Activated CD4-positive, alpha-beta T cell treated with anti-CD3 and anti-CD28 coated beads, Interleukin-2, amount 10 ng/mL, durations not matched to agents 7 days and 5 days (primary cell): Measurements from ENCODE around the gene SULT1A4. TPM values are rescaled to one million over a fixed set of nuclear protein-coding genes. Genes with fewer than 3 reads are reported as not detected.
"Not testable (repeated sequence)": the region's sequence is repeated elsewhere in the genome, so short reads cannot be mapped to it uniquely, and the experiment has no call there.

Experiments used
- CTCF ChIA-PET: fragments of 350-600 bp; sonication (Branson Sonifier 250); formaldehyde crosslinking; loops from one replicate; lab custom pipeline; 2021; ENCODE audit warnings: antibody characterized with exemption; lab: Charles Lee
- POLR2A ChIA-PET: fragments of 350-600 bp; sonication (Branson Sonifier 250); formaldehyde crosslinking; loops from one replicate; lab custom pipeline; 2021; ENCODE audit warnings: antibody characterized with exemption; lab: Charles Lee
- DNase-seq: peaks from one replicate; pipeline ENCODE4 v3.0.0-alpha.2; 2020
- H3K27ac Mint-ChIP-seq: one replicate; pipeline ENCODE4 v1.8.0; 2021; ENCODE audit warnings: mild to moderate bottlenecking, moderate library complexity, mixed read lengths
- H3K27me3 Mint-ChIP-seq: one replicate; pipeline ENCODE4 v1.8.0; 2021; ENCODE audit warnings: mixed read lengths
- H3K36me3 Mint-ChIP-seq: one replicate; pipeline ENCODE4 v1.8.0; 2021; ENCODE audit warnings: low read depth, mixed read lengths
- H3K4me1 Mint-ChIP-seq: one replicate; pipeline ENCODE4 v1.8.0; 2021; ENCODE audit warnings: mixed read lengths
- H3K4me3 Mint-ChIP-seq: one replicate; pipeline ENCODE4 v1.8.0; 2021; ENCODE audit warnings: mild to moderate bottlenecking, moderate library complexity, mixed read lengths
- H3K9me3 Mint-ChIP-seq: one replicate; pipeline ENCODE4 v1.8.0; 2021; ENCODE audit warnings: mixed read lengths
- total RNA-seq, 2 experiments: library from RNA; stranded (reverse); gene quantifications; one replicate each; pipeline ENCODE4 v1.2.3, GENCODE V29; 2021

The SULT1A4 gene
- 1 to 10 TPM; 2.2 to 2.9 TPM for total RNA-seq

GRCh38 chr16:29459706-29460646 lies at the start of gene SULT1A4:
Gene SULT1A4, plus strand, starts transcription at chr16:29459913. Its CDS starts 1,473 bp downstream, at chr16:29461386.
- POLR2A ChIA-PET, H3K36me3 Mint-ChIP-seq, DNase-seq, CTCF ChIA-PET, H3K4me3 Mint-ChIP-seq, H3K27ac Mint-ChIP-seq, H3K9me3 Mint-ChIP-seq, H3K4me1 Mint-ChIP-seq, H3K27me3 Mint-ChIP-seq: not testable (repeated sequence)

DNA sequence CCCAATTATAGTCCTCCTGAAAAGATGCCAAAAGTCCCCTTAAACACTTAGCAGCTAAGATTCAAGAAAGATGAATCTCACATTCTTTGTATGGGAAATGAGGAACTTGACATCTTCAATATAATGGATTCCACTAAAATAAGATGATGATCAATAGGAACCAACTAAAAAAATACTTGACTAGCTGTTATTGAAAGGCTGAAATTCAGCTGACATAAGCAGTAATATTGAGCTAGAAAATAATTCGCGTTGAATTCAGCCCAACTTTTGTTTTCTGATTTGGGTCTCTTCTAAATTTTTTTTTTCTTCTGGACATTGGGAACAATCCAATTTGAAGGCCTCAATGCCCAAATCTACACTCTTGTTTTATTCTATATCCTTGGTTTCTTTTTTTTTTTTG lies 36.1 kb upstream of the SULT1A4 start:
- DNase-seq, H3K36me3 Mint-ChIP-seq, H3K27ac Mint-ChIP-seq, H3K4me1 Mint-ChIP-seq, H3K4me3 Mint-ChIP-seq, H3K27me3 Mint-ChIP-seq, H3K9me3 Mint-ChIP-seq, CTCF ChIA-PET, POLR2A ChIA-PET: not testable (repeated sequence)

DNA sequence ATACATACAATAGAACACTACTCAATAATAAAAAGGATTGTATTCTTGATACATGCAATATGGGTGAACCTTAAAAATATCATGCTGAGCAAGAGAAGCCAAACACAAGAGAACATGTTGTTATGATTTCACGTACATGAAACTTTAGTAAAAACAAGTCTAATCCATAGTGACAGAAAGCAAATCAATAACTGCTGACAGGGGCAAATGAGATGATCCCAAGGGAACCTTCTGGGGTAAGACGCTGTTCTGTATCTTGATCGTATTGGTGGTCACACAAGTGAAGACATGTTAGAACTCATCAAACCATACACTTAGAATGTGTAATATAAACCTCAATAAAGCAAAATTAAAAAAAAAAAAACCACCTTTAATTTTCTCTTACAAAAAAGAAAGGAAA lies 34.3 kb upstream of the SULT1A4 start:
- H3K9me3 Mint-ChIP-seq, CTCF ChIA-PET, H3K4me3 Mint-ChIP-seq, DNase-seq, H3K27me3 Mint-ChIP-seq, H3K27ac Mint-ChIP-seq, POLR2A ChIA-PET: not testable (repeated sequence)
- H3K36me3 Mint-ChIP-seq, result peaks cover 12% of the 10 kb centered on the region
- H3K4me1 Mint-ChIP-seq, result peaks cover 14% of the 10 kb centered on the region

- H3K27ac Mint-ChIP-seq, DNase-seq: not testable (repeated sequence)
Observed at GRCh38 chr16:29453754-29454153, 6.0 kb upstream of the SULT1A4 start.

DNA sequence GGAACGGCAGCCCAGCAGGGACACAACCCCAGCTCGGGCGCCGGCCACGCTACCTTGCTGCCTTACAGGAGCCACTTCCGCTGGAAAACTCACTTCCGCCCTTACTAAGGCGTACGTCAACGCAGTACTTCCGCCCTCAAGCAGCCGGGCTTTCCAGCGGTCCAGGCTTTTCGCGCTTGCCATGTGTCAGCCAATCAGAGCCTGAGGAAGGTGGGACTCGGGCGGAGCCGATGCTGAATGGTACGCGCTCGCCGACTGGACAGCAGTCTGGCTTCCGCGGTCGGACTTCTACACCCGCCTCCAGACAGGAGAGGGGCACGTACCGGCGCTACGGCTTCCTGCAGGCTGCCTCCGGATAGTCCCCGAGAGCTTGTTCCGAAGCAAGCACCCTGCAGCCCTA lies 5.4 kb upstream of the SULT1A4 start, which contains the start of the genes BOLA2 and SLX1B:
Gene BOLA2 (minus strand): TSS at position 83 of the 400 bp plus-strand sequence. CDS start 98 bp downstream, outside the sequence.
Gene SLX1B (plus strand): TSS at position 265 of the 400 bp plus-strand sequence.
- H3K27me3 Mint-ChIP-seq, DNase-seq, CTCF ChIA-PET, POLR2A ChIA-PET, H3K4me3 Mint-ChIP-seq, H3K27ac Mint-ChIP-seq, H3K4me1 Mint-ChIP-seq, H3K36me3 Mint-ChIP-seq, H3K9me3 Mint-ChIP-seq: not testable (repeated sequence)

More at GRCh38 chr16:29453754-29454153, 6.0 kb upstream of the SULT1A4 start:
- H3K9me3 Mint-ChIP-seq, H3K4me1 Mint-ChIP-seq, H3K36me3 Mint-ChIP-seq, H3K4me3 Mint-ChIP-seq, POLR2A ChIA-PET, CTCF ChIA-PET, H3K27me3 Mint-ChIP-seq: not testable (repeated sequence)

DNA sequence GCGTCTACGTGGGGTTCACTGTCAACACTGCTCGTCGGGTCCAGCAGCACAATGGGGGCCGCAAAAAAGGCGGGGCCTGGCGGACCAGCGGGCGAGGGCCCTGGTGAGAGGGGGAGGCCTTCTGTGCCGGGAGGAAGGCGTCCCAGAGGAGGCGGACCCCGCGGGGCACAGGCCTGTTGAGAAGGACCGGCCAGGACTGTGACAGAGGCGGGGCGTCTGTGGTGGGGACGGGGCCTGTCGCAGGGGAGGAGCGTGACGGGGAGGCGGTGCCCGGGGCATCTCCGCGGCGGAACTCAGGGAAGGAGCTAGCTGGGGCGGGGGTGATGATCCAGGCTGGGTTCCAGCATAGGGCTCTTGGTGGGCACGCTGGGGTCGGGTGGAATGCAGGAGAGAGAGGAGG lies 4.9 kb upstream of the SULT1A4 start:
- H3K4me1 Mint-ChIP-seq, POLR2A ChIA-PET, CTCF ChIA-PET, H3K27me3 Mint-ChIP-seq, H3K4me3 Mint-ChIP-seq, H3K9me3 Mint-ChIP-seq, H3K27ac Mint-ChIP-seq, H3K36me3 Mint-ChIP-seq, DNase-seq: not testable (repeated sequence)

GRCh38 chr16:29457660-29458059 lies 2.1 kb upstream of the SULT1A4 start:
- H3K36me3 Mint-ChIP-seq, H3K9me3 Mint-ChIP-seq, CTCF ChIA-PET, H3K4me3 Mint-ChIP-seq, H3K27ac Mint-ChIP-seq, POLR2A ChIA-PET, H3K27me3 Mint-ChIP-seq, H3K4me1 Mint-ChIP-seq, DNase-seq: not testable (repeated sequence)

DNA sequence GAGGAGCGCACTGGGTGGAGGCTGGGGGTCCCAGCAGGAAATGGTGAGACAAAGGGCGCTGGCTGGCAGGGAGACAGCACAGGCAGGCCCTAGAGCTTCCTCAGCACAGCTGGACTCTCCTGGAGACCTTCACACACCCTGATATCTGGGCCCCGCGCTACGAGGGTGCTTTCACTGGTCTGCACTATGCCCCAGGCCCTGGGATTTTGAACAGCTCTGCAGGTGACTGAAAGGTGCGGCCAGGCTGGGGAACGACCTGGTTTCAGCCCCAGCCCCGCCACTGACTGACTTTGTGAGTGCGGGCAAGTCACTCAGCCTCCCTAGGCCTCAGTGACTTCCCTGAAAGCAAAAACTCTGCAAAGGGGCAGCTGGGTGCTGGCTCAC lies 926 bp downstream of the SULT1A4 start:
- H3K27me3 Mint-ChIP-seq, CTCF ChIA-PET, H3K9me3 Mint-ChIP-seq, H3K4me3 Mint-ChIP-seq, DNase-seq, H3K36me3 Mint-ChIP-seq, POLR2A ChIA-PET, H3K27ac Mint-ChIP-seq, H3K4me1 Mint-ChIP-seq: not testable (repeated sequence)

DNA sequence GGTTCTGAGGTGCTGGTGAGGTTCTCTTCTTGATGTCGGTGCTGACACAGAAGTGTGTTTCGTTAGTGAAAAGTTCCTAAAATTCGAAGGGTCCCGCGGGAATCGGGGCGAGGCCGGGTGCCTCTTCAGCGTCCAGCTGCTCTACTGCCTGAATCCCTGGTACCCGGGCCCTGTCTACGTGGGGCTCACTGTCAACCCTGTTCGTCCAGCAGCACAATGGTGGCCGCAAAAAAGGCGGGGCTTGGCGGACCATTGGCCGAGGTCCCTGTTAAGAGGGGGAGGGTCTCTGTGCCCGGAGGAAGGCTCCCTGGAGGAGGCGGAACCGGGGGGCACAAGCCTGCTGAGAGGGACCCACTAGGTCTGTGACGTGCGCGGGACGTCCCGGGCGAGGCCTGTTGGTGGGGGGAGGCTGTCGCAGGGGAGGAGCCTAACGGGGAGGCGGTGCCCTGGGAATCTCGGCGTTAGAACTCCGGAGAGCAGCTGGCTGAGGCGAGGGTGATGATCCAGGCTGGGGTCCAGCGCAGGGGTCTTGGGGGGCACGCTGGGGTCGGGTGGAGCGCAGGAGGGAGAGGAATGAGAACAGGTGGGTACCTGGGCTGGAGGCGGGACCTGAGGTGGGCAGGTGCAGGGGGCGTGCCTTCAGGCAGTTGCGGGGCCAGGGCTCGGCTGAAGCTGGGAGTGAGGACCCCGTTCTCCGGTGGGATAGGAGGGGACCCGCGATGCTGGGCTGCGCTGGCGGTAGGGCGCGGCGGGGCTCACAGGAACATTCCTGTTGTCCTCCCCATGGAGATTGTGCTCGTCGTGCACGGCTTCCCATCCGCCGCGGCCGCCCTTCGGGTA lies 6.5 kb downstream of the SULT1A4 start:
- CTCF ChIA-PET, POLR2A ChIA-PET, H3K4me1 Mint-ChIP-seq, H3K27me3 Mint-ChIP-seq, H3K4me3 Mint-ChIP-seq, DNase-seq, H3K27ac Mint-ChIP-seq, H3K36me3 Mint-ChIP-seq, H3K9me3 Mint-ChIP-seq: not testable (repeated sequence)

GRCh38 chr16:29466904-29467303 lies 7.2 kb downstream of the SULT1A4 start:
- CTCF ChIA-PET, H3K27me3 Mint-ChIP-seq, H3K27ac Mint-ChIP-seq, POLR2A ChIA-PET, H3K36me3 Mint-ChIP-seq, DNase-seq, H3K4me3 Mint-ChIP-seq, H3K4me1 Mint-ChIP-seq, H3K9me3 Mint-ChIP-seq: not testable (repeated sequence)

DNA sequence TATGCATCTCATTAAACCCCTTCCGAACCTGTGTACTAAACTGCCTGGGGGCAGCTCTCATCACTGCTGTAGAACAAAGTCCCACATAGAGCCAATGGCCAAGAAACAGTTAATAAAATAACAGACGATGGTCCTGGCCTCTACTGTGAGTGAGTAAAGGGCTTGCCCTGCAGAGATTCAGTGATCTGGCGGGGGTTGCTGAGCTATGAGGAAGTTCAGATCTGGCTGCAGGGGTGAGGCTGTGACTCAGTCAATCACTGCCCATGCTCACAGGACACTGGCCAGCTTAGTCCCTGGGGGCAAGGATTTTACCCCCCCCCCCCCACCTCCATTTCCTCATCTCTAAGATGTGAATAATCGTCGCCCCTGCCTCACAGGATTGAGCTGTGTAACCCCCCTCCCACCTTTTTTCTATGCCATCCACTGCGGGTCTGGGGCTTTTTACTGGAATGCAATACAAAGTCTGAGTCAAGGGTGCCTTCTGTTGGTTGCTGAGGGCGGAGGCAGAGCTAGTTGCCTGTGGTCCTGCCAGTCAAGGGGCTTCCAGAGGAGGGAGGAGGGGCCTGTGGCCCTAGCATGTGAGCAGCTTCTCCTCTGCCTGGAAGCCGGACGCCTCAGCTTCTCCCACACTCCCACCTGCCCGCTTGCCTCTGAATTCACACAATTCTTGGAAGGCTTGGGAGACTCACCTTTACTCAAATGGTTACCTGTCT lies 8.1 kb downstream of the SULT1A4 start:
- H3K27ac Mint-ChIP-seq, CTCF ChIA-PET: not testable (repeated sequence)

DNA sequence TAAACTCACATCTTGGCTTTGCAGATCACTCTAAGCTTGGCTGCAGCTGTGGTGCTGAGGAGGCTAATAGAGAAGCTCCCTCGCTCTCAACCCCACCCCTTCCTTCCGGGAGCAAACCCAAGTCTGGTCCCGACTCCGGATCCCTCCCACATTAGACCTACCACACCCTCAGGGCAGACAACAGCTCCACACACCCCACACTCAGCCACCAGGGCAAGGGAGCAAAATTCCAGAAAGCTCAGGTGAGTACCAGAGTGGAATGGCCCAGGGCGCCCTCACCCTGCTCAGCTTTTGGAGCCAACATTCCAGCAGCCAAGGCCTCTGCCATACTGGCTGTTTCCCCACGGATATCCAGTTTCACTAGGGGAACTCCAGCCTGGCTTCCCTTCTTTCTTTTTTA lies 9.9 kb downstream of the SULT1A4 start:
- DNase-seq, result peak; percentile 59
- peak overlapping the region; percentile 57 for H3K27ac Mint-ChIP-seq
- H3K27me3 Mint-ChIP-seq, H3K4me1 Mint-ChIP-seq, POLR2A ChIA-PET, CTCF ChIA-PET, H3K9me3 Mint-ChIP-seq, H3K36me3 Mint-ChIP-seq: not testable (repeated sequence)
- H3K4me3 Mint-ChIP-seq, result peak overlapping the region; percentile 60

More for the DNA sequence above, 8.1 kb downstream of the SULT1A4 start:
- H3K36me3 Mint-ChIP-seq, H3K27me3 Mint-ChIP-seq, H3K9me3 Mint-ChIP-seq, POLR2A ChIA-PET, H3K4me1 Mint-ChIP-seq, H3K4me3 Mint-ChIP-seq, DNase-seq: not testable (repeated sequence)

DNA sequence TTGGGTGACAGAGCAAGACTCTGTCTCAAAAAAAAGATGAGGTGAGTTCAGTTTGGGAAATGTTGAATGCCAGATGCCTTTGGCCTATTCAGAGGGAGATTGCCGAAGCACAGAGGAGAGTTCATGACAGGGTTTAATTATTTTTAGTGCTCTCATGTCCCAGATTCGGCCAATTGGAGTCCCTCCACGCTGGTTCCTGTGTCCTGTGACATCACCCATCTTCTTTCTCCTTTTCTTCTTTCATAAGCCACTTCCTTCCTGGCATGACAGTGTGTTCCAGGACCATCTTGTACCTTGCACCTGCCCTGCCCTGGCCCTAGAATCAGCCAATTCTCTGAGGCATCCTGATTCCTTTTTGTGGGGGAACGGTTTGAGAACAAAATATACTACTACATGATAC lies 12.4 kb downstream of the SULT1A4 start:
- H3K9me3 Mint-ChIP-seq, CTCF ChIA-PET, H3K4me1 Mint-ChIP-seq, H3K27me3 Mint-ChIP-seq, H3K4me3 Mint-ChIP-seq, H3K27ac Mint-ChIP-seq, POLR2A ChIA-PET, H3K36me3 Mint-ChIP-seq, DNase-seq: not testable (repeated sequence)
